Measurements from ENCODE around the gene CCDC83. TPM values are rescaled to one million over a fixed set of nuclear protein-coding genes. Genes with fewer than 3 reads are reported as not detected.

The CCDC83 gene
- total RNA-seq, 1 experiment from 2014 or later, result not detected

DNA sequence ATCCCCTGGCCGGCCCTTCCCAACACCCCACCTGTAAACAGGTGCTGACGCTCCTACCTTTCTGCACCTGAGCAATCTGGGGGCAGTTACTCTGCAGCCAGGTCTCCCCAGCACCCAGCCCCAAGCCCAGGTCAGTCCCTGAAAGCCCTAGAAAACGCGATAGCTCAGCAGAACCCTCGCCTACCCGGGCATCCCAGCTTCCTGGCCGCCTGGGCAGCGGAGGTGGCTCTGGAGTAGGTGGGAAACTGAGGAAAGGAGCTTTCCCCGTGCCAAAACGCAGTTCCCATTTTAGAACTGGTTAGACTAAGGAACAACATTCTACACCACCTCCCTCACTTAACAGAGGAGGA, 44.7 kb upstream of the CCDC83 start:
- peak overlapping the region; percentile 85 for H2AFZ ChIP-seq
- ChIA-PET CTCF (no interaction called here), POLR2A (ENCODE audit: unreplicated experiment) (no interaction called here)
- no peaks in the 10 kb centered on the region for H4K20me1 ChIP-seq (ENCODE audit: insufficient read depth)
- H3K27me3 ChIP-seq (ENCODE audit: insufficient read depth, low read depth), result no peaks in the 10 kb centered on the region
- H3K4me1 ChIP-seq (replicated peaks; ENCODE audit: insufficient read depth), result peaks cover 30% of the 10 kb centered on the region
- peak overlapping the region; percentile 97 for H3K4me2 ChIP-seq
- intact Hi-C loops (cut with micrococcal nuclease; ENCODE audit: unreplicated experiment), result loop anchor here (1.0 to 2.0 kb wide), 2 partner anchors 34 to 41 kb away; no protein-coding TSS in a partner anchor
- no peaks in the 10 kb centered on the region for H3K79me2 ChIP-seq (ENCODE audit: low read depth)
- peaks cover 9% of the 10 kb centered on the region; the same call in 1 of the 2 replicates for H3F3A ChIP-seq (ENCODE audit: insufficient read depth, low read depth)
- no peak for DNase-seq
- H3K4me3 ChIP-seq, result peak overlapping the region; percentile 81
- H3K36me3 ChIP-seq (ENCODE audit: low read depth), result no peaks in the 10 kb centered on the region
- H3K9me2 ChIP-seq (ENCODE audit: insufficient read depth), result no peaks in the 10 kb centered on the region
- TF ChIP-seq, protein P1, sequence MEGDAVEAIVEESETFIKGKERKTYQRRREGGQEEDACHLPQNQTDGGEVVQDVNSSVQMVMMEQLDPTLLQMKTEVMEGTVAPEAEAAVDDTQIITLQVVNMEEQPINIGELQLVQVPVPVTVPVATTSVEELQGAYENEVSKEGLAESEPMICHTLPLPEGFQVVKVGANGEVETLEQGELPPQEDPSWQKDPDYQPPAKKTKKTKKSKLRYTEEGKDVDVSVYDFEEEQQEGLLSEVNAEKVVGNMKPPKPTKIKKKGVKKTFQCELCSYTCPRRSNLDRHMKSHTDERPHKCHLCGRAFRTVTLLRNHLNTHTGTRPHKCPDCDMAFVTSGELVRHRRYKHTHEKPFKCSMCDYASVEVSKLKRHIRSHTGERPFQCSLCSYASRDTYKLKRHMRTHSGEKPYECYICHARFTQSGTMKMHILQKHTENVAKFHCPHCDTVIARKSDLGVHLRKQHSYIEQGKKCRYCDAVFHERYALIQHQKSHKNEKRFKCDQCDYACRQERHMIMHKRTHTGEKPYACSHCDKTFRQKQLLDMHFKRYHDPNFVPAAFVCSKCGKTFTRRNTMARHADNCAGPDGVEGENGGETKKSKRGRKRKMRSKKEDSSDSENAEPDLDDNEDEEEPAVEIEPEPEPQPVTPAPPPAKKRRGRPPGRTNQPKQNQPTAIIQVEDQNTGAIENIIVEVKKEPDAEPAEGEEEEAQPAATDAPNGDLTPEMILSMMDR (conservative IDR thresholded peaks at IDR 0.05), result no peak
- TF ChIP-seq EZH2 (IDR thresholded peaks at IDR 0.05; ENCODE audit: low read depth), result no peak
- H3K9me3 ChIP-seq (ENCODE audit: insufficient read depth, low read depth), result no peaks in the 10 kb centered on the region
- H3K27ac ChIP-seq, result no peak overlapping the region
- TSS peak; percentile 63 for BruUV-seq (replicated peaks)

DNA sequence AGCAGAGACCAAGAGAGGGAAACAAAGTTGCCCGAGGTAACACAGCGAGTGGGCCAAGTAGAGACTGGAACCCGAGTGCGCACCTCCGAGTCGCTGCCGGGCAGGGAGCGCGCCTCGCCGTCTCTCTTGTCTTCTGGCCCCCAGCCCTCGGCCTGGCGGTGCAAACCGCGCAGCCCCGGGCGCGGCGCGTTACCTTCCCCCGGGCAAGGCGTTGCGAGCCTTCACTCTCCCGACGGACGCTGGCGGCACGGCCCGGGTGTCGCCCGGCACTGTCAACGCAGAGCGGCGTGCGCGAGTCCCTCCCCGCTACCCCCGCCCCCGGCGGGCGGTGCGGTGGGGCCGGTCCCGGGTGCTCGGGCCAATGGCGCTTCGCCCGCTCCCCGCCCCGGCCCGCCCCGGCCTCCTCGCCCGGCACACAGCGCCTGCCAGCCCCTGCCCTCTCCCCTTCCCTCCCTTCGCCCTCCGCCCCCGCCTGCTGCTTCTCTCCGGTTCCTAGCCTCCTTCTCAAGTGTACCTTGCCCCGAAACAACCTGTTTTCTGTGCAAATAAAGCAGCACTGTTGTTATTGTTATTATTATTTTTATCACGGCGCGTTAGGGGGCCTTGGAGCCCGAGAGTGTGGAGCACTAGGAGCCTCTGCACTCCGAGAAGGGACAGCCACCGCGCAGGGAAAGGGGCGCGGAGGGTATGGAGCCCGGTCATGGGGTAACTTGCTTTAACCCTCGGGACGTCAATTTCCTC, 44.1 kb upstream of the CCDC83 start, which contains the start of gene SYTL2:
Gene SYTL2 (minus strand): TSS at position 271 of the 741 bp plus-strand sequence. CDS start 53,416 bp downstream, outside the sequence.
- no peaks in the 10 kb centered on the region for H3K27me3 ChIP-seq (ENCODE audit: insufficient read depth, low read depth)
- H2AFZ ChIP-seq, result peak within 1 kb of the TSS; percentile 85
- DNase-seq, result peak; percentile 73 to 76
- no peaks in the 10 kb centered on the region for H3K79me2 ChIP-seq (ENCODE audit: low read depth)
- ChIA-PET POLR2A (ENCODE audit: unreplicated experiment) (no interaction called here), CTCF (no interaction called here)
- no TSS peak for BruUV-seq (replicated peaks)
- H3K4me2 ChIP-seq, result peak within 1 kb of the TSS; percentile 97
- H4K20me1 ChIP-seq (ENCODE audit: insufficient read depth), result no peaks in the 10 kb centered on the region
- H3K9me3 ChIP-seq (ENCODE audit: insufficient read depth, low read depth), result no peaks in the 10 kb centered on the region
- H3K36me3 ChIP-seq (ENCODE audit: low read depth), result no peaks in the 10 kb centered on the region
- peaks cover 34% of the 10 kb centered on the region for H3K4me1 ChIP-seq (replicated peaks; ENCODE audit: insufficient read depth)
- TF ChIP-seq, protein P1 (conservative IDR thresholded peaks at IDR 0.05), result no peak
- TF ChIP-seq EZH2 (IDR thresholded peaks at IDR 0.05; ENCODE audit: low read depth), result no peak
- H3K27ac ChIP-seq, result no peak within 1 kb of the TSS
- intact Hi-C loops (cut with micrococcal nuclease; ENCODE audit: unreplicated experiment), result loop anchor here (1.0 to 2.0 kb wide), 2 partner anchors 34 to 40 kb away; no protein-coding TSS in a partner anchor
- H3F3A ChIP-seq (ENCODE audit: insufficient read depth, low read depth), result peaks cover 9% of the 10 kb centered on the region; the same call in 1 of the 2 replicates
- peak within 1 kb of the TSS; percentile 81 for H3K4me3 ChIP-seq
- H3K9me2 ChIP-seq (ENCODE audit: insufficient read depth), result no peaks in the 10 kb centered on the region

DNA sequence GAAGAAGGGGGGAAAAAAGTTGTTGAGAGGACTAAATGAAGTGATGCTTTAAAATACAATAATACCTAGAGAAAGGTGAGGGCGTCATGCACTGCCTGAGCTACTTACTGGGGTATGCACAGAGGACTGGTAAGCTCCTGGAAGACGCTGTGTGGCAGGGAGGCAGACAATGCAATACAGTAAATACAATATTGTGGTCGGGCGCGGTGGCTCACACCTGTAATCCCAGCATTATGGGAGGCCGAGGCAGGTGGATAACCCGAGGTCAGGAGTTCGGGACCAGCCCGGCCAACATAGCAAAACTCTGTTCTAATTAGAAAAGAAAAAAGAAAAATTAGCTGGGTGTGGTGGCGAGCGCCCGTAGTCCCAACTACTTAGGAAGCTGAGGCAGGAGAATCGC, 43.6 kb upstream of the CCDC83 start:
- Histone ChIP-seq H3K4me1 (replicated peaks; ENCODE audit: insufficient read depth) (peaks cover 34% of the 10 kb centered on the region), H3K27ac (no peak overlapping the region), H3K9me2 (ENCODE audit: insufficient read depth) (no peaks in the 10 kb centered on the region), H3K27me3 (ENCODE audit: insufficient read depth, low read depth) (no peaks in the 10 kb centered on the region), H3K4me2 (peak overlapping the region; percentile 97), H3K4me3 (peak overlapping the region; percentile 81; the same call in 1 of the 2 replicates), H3K9me3 (ENCODE audit: insufficient read depth, low read depth) (no peaks in the 10 kb centered on the region), H3F3A (ENCODE audit: insufficient read depth, low read depth) (peaks cover 9% of the 10 kb centered on the region; the same call in 1 of the 2 replicates), H4K20me1 (ENCODE audit: insufficient read depth) (no peaks in the 10 kb centered on the region), H2AFZ (peak overlapping the region; percentile 85), H3K79me2 (ENCODE audit: low read depth) (no peaks in the 10 kb centered on the region), H3K36me3 (ENCODE audit: low read depth) (no peaks in the 10 kb centered on the region)
- CTCF ChIA-PET, result no interaction called here
- DNase-seq, result no peak
- no TSS peak for BruUV-seq (replicated peaks)
- POLR2A ChIA-PET (ENCODE audit: unreplicated experiment), result no interaction called here
- TF ChIP-seq EZH2 (IDR thresholded peaks at IDR 0.05; ENCODE audit: low read depth), result no peak
- TF ChIP-seq, protein P1 (conservative IDR thresholded peaks at IDR 0.05), result no peak
- intact Hi-C loops (cut with micrococcal nuclease; ENCODE audit: unreplicated experiment), result loop anchor here (2.0 kb wide), 1 partner anchor 33 kb away; no protein-coding TSS in a partner anchor

Data from PC-9 (cell line).